Liver (tissue), 9 donors: ENCODE results near the gene PDZD2. TPM values are rescaled to one million over a fixed set of nuclear protein-coding genes. Genes with fewer than 3 reads are reported as not detected.

Experiments used
- DNase-seq: peaks from one replicate; pipeline ENCODE4 v3.0.0-alpha.2; 2017; ENCODE audit warnings: low spot score
- H3K27ac ChIP-seq, 2 donors: one replicate each; pipeline ENCODE4 v1.7.0; 2013; ENCODE audit warnings: inconsistent platforms in 2 of 2, low read length in 2 of 2, control low read depth in 1 of 2, low read depth in 1 of 2, mild to moderate bottlenecking in 1 of 2
- H3K27me3 ChIP-seq, 4 donors: one replicate each; pipeline versions ENCODE4 v1.6.1 to v1.7.0; 2013; ENCODE audit warnings: low read length in 3 of 4, inconsistent platforms in 1 of 4, mild to moderate bottlenecking in 1 of 4, moderate library complexity in 1 of 4; ENCODE audit not compliant: control insufficient read depth in 4 of 4, insufficient read depth in 4 of 4
- H3K36me3 ChIP-seq, 4 donors: one replicate each; pipeline versions ENCODE4 v1.6.1 to v1.7.0; 2013; ENCODE audit warnings: low read length in 3 of 4, mild to moderate bottlenecking in 3 of 4, low read depth in 1 of 4, moderate library complexity in 1 of 4; ENCODE audit not compliant: control insufficient read depth in 4 of 4, insufficient read depth in 3 of 4
- H3K4me1 ChIP-seq, 4 donors: one replicate each; pipeline versions ENCODE4 v1.6.1 to v1.7.0; 2013; ENCODE audit warnings: low read length in 3 of 4, mild to moderate bottlenecking in 3 of 4, moderate library complexity in 1 of 4; ENCODE audit not compliant: control insufficient read depth in 4 of 4, insufficient read depth in 4 of 4
- H3K4me3 ChIP-seq, 3 donors: one replicate each; pipeline versions ENCODE4 v1.6.1 to v1.7.0; 2013; ENCODE audit warnings: low read length in 3 of 3, control low read depth in 1 of 3, low read depth in 1 of 3, mild to moderate bottlenecking in 1 of 3
- H3K9ac ChIP-seq, 2 donors: one replicate each; pipeline ENCODE4 v1.7.0; 2013; ENCODE audit warnings: low read length in 2 of 2, mild to moderate bottlenecking in 2 of 2, moderate library complexity in 2 of 2, control low read depth in 1 of 2, low read depth in 1 of 2
- H3K9me3 ChIP-seq, 4 donors: one replicate each; pipeline versions ENCODE4 v1.6.1 to v1.7.0; 2013; ENCODE audit warnings: low read length in 3 of 4; ENCODE audit not compliant: control insufficient read depth in 4 of 4
- ATF3 ChIP-seq: IDR thresholded peaks from 2 replicates; pipeline ENCODE4 v1.6.1; 2016; ENCODE audit warnings: antibody characterized with exemption
- CTCF ChIP-seq: fragments of 150-350 bp; IDR thresholded peaks from 2 replicates; pipeline ENCODE4 v1.5.1; 2017; ENCODE audit warnings: improper control_type of control experiment, low read depth, low read length; ENCODE audit not compliant: missing input control
- EGR1 ChIP-seq, 2 donors: IDR thresholded peaks; 2 replicates each; pipeline ENCODE4 v1.6.1; 2016 to 2018; ENCODE audit warnings: antibody characterized with exemption in 2 of 2, low read depth in 2 of 2
- FOXA1 ChIP-seq: IDR thresholded peaks from 2 replicates; pipeline ENCODE4 v1.6.1; 2016; ENCODE audit warnings: antibody characterized with exemption
- FOXA2 ChIP-seq: IDR thresholded peaks from 2 replicates; pipeline ENCODE4 v1.6.1; 2016; ENCODE audit warnings: antibody characterized with exemption
- GABPA ChIP-seq, 2 donors: IDR thresholded peaks in 1 of 2; conservative IDR thresholded peaks in 1 of 2; 2 replicates each; pipeline ENCODE4 v1.6.1; 2016; ENCODE audit warnings: antibody characterized with exemption in 2 of 2, mild to moderate bottlenecking in 1 of 2, moderate library complexity in 1 of 2
- HNF4A ChIP-seq, 2 donors: conservative IDR thresholded peaks; 2 replicates each; pipeline ENCODE4 v1.6.1; 2016; ENCODE audit warnings: antibody characterized with exemption in 2 of 2, mild to moderate bottlenecking in 2 of 2
- RAD21 ChIP-seq, 2 donors: IDR thresholded peaks; 2 replicates each; pipeline ENCODE4 v1.6.1; 2016; ENCODE audit warnings: antibody characterized with exemption in 2 of 2, mild to moderate bottlenecking in 2 of 2
- RXRA ChIP-seq, 2 donors: IDR thresholded peaks; 2 replicates each; pipeline ENCODE4 v1.6.1; 2017 to 2018; ENCODE audit warnings: antibody characterized with exemption in 2 of 2, mild to moderate bottlenecking in 1 of 2
- SP1 ChIP-seq: IDR thresholded peaks from 2 replicates; pipeline ENCODE4 v1.6.1; 2018; ENCODE audit warnings: antibody characterized with exemption, mild to moderate bottlenecking
- TAF1 ChIP-seq: conservative IDR thresholded peaks from 2 replicates; pipeline ENCODE4 v1.6.1; 2016; ENCODE audit warnings: antibody characterized with exemption, mild to moderate bottlenecking
- YY1 ChIP-seq: IDR thresholded peaks from 2 replicates; pipeline ENCODE4 v1.6.1; 2016; ENCODE audit warnings: antibody characterized with exemption, mild to moderate bottlenecking
- ZBTB33 ChIP-seq: IDR thresholded peaks from 2 replicates; pipeline ENCODE4 v1.6.1; 2016; ENCODE audit warnings: antibody characterized with exemption
- WGBS: extraction: QIAGEN DNeasy Blood & Tissue Kit; methylation state at CpG from one replicate; pipeline ENCODE4 v1.1.7; 2013; 5-methylcytosine and 5-hydroxymethylcytosine counted together
- polyA plus RNA-seq, 2 donors: library from polyadenylated mRNA; stranded (reverse) in 1 of 2; unstranded in 1 of 2; fragments of 200-250 nt in 1 of 2; fragments of >200 nt in 1 of 2; fragmentation: Nextera tagmentation in 1 of 2; extraction: Ambion mirVana in 1 of 2; gene quantifications; one replicate each; pipeline versions ENCODE4 v1.2.1 to v1.2.3, GENCODE V29; 2013 to 2015
- total RNA-seq, 2 donors: library from RNA; depleted of rRNA; stranded (reverse); fragments of >200 nt; gene quantifications; one replicate each; pipeline ENCODE4 v1.2.3, GENCODE V29; 2014
- TF ChIP-seq, protein P1 (sequence below): IDR thresholded peaks from 2 replicates; pipeline ENCODE4 v1.6.1; 2016; ENCODE audit warnings: antibody characterized with exemption
- TF ChIP-seq, protein P2 (sequence below): IDR thresholded peaks from 2 replicates; pipeline ENCODE4 v1.6.1; 2016; ENCODE audit warnings: antibody characterized with exemption, mild to moderate bottlenecking
- donor health status: healthy.
- donor health status: healthy.
- donor health status: healthy.
- donor health status: healthy.
- donor health status: healthy.

Gene PDZD2
- total and polyA plus RNA-seq, 4 donors, result 0.27 to 1.1 (median 0.54) TPM

- WGBS, result 87% methylated on average over 4 of the region's 4 CpGs
- Histone ChIP-seq H3K27ac (no peak overlapping the region), H3K4me1 (peaks cover 7 to 55% (median 20%) of the 10 kb centered on the region in 4 donors), H3K36me3 (peaks cover 0 to 6% (median 0%) of the 10 kb centered on the region in 4 donors), H3K27me3 (no peaks in the 10 kb centered on the region), H3K9ac (no peak overlapping the region), H3K4me3 (no peak overlapping the region), H3K9me3 (no peaks in the 10 kb centered on the region)
- TF ChIP-seq ZBTB33, result no peak
- TF ChIP-seq, protein P1, sequence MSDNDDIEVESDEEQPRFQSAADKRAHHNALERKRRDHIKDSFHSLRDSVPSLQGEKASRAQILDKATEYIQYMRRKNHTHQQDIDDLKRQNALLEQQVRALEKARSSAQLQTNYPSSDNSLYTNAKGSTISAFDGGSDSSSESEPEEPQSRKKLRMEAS, result no peak
- no peak for TF ChIP-seq CTCF
- TF ChIP-seq EGR1 (IDR thresholded peaks at IDR 0.05; ENCODE audit: low read depth in 2 of 2), result no peak
- TF ChIP-seq TAF1, result no peak
- no peak for TF ChIP-seq YY1
- no peak for TF ChIP-seq RXRA (IDR thresholded peaks at IDR 0.05)
- TF ChIP-seq FOXA1, result no peak
- TF ChIP-seq, protein P2, sequence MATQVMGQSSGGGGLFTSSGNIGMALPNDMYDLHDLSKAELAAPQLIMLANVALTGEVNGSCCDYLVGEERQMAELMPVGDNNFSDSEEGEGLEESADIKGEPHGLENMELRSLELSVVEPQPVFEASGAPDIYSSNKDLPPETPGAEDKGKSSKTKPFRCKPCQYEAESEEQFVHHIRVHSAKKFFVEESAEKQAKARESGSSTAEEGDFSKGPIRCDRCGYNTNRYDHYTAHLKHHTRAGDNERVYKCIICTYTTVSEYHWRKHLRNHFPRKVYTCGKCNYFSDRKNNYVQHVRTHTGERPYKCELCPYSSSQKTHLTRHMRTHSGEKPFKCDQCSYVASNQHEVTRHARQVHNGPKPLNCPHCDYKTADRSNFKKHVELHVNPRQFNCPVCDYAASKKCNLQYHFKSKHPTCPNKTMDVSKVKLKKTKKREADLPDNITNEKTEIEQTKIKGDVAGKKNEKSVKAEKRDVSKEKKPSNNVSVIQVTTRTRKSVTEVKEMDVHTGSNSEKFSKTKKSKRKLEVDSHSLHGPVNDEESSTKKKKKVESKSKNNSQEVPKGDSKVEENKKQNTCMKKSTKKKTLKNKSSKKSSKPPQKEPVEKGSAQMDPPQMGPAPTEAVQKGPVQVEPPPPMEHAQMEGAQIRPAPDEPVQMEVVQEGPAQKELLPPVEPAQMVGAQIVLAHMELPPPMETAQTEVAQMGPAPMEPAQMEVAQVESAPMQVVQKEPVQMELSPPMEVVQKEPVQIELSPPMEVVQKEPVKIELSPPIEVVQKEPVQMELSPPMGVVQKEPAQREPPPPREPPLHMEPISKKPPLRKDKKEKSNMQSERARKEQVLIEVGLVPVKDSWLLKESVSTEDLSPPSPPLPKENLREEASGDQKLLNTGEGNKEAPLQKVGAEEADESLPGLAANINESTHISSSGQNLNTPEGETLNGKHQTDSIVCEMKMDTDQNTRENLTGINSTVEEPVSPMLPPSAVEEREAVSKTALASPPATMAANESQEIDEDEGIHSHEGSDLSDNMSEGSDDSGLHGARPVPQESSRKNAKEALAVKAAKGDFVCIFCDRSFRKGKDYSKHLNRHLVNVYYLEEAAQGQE, result no peak
- TF ChIP-seq GABPA (IDR thresholded peaks at IDR 0.05 in 1 of 2, conservative IDR thresholded peaks at IDR 0.05 in 1 of 2), result no peak
- TF ChIP-seq SP1, result no peak
- no peak for TF ChIP-seq ATF3
- TF ChIP-seq RAD21 (IDR thresholded peaks at IDR 0.05), result no peak
- DNase-seq, result no peak
Observed at GRCh38 chr5:32157078-32157477, 518.1 kb downstream of the PDZD2 start.

GRCh38 chr5:32158679-32158975, 519.7 kb downstream of the PDZD2 start:
- Histone ChIP-seq H3K9me3 (no peaks in the 10 kb centered on the region), H3K9ac (no peak overlapping the region), H3K27ac (no peak overlapping the region), H3K36me3 (peaks cover 0 to 6% (median 0%) of the 10 kb centered on the region in 4 donors), H3K4me1 (peaks cover 5 to 46% (median 13%) of the 10 kb centered on the region in 4 donors), H3K4me3 (no peak overlapping the region), H3K27me3 (no peaks in the 10 kb centered on the region)
- TF ChIP-seq HNF4A (conservative IDR thresholded peaks at IDR 0.05), result no peak
- no peak for TF ChIP-seq FOXA2
- no peak for TF ChIP-seq RAD21 (IDR thresholded peaks at IDR 0.05)
- TF ChIP-seq YY1, result no peak
- no peak for TF ChIP-seq GABPA (IDR thresholded peaks at IDR 0.05 in 1 of 2, conservative IDR thresholded peaks at IDR 0.05 in 1 of 2)
- DNase-seq, result no peak
- 93% methylated on average over 2 of the region's 2 CpGs for WGBS
